Vein endothelial cell (primary cell): ENCODE measurements around the gene RBM44. TPM values are rescaled to one million over a fixed set of nuclear protein-coding genes. Genes with fewer than 3 reads are reported as not detected.

Experiments used
- small RNA-seq: library from RNA; depleted of rRNA; stranded (forward); fragments of <200 nt; gene quantifications from one replicate; pipeline ENCODE3, GENCODE V24; 2012
- total RNA-seq: library from RNA; depleted of rRNA; stranded (reverse); fragments of >200 nt; gene quantifications from 2 replicates; pipeline ENCODE4 v1.2.3, GENCODE V29; 2012

The RBM44 gene, protein sequence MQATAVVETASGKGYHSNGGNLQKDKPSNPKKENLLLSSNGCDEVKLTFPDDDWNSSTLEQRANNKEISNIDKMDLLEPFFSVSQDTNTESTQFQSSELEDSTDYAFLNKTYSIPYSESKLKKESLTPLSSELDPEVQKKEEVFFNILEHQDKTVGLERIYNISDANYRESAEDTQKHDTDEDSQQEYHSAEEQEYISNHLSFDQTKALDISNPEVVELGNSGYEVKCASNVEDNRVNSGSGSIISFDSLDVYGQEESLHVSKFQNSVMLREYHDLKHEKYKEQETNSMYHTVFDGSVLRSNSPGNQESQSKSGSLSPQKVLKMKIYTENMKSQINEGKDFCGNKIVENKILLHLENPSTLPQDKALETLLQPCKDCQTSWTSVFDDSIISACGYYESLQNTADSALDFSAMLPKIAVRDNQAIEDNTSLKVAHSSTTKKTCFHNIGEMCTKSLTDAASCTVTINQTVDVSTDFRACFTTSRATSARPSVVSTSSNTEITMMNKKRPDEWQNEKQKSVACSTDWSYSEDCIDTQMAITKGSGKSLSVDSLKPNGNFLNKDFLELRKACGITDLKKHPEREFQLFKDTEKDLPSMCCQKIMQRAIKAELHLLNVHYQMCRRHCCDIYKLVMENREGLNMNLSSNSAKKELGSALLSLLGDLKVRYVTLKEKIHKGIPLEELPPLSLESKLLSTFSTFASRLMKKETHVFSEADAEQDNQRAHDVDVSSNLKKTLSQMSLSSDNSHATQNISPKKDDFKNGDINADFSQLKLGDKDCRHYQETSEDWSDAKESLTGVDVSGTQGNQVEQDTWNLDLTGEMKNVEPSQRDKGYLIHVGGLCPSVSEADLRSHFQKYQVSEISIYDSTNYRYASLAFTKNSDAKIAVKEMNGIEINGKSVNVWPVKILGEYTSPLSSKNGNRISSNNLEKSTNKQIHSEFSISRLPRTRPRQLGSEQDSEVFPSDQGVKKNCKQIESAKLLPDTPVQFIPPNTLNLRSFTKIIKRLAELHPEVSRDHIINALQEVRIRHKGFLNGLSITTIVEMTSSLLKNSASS
- total RNA-seq, result 0.67 and 1.3 TPM in 2 replicates

GRCh38 chr2:237798236-237799059 lies at the start of gene RBM44:
Gene RBM44, plus strand, starts transcription at chr2:237798779. Its CDS starts 14,831 bp downstream, at chr2:237813610.

DNA sequence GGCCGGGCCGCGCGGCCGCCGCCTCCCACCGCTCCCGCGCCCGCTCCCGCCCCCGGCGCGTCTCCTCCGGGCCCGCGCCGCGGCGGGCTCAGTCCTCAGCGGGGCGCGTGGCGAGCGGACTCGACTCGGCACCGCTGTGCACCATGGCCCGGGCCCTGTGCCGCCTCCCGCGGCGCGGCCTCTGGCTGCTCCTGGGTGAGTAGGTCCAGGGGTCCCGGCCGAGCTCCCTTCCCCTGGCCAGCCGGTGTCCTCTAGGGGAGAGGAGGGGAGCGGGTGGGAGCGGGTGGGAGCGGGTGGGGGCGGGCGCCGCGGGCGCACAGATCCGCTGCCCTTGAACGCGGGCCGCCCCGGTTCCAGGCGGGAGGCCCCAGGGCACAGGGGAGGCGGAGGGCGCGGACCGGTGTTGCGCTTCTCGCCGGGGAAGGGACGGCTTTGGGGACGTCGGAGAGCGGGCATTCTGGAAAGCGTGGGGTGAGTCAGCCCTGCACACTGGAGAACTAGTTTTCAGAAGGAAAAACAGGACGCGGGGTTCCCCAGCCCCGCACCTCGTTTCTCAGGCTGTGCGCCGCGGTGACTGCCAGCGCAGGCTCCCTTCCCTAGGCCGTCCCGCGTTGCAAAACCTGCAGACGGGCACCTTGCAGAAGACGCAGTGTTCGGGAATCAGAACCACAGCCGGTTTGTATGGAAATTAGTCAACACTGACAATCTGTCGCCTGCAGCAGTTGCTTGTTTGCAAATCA lies 61.1 kb downstream of the RBM44 start, which contains the start of gene RAMP1:
Gene RAMP1 (plus strand): TSS at position 91 of the 740 bp plus-strand sequence. CDS start 53 bp downstream, at position 144.

Small RNA genes within 50 kb of the gene (small RNA-seq; reads per million reads assigned to genes)
- not detected for gene RF00157

Other genes starting within 250 kb of the RBM44 start
- not detected in 2 replicates for gene PRLH, start 232.2 kb upstream of the RBM44 start, total RNA-seq
- 2.3 and 9.5 TPM in 2 replicates for gene RAB17, start 208.0 kb upstream of the RBM44 start, total RNA-seq
- 174 and 223 TPM in 2 replicates for gene LRRFIP1, start 171.2 kb upstream of the RBM44 start, total RNA-seq
- not detected in 2 replicates for gene RAMP1, start 60.8 kb downstream of the RBM44 start, total RNA-seq
- gene UBE2F, start 168.2 kb downstream of the RBM44 start, total RNA-seq, result 44.1 and 53.7 TPM in 2 replicates